ENCODE data around the gene RRP1. TPM values are rescaled to one million over a fixed set of nuclear protein-coding genes. Genes with fewer than 3 reads are reported as not detected.
A peak's percentile ranks its signal among the peaks of the same experiment; 100 is the strongest.

Gene RRP1
- total and polyA plus RNA-seq, 10 of the 15 experiments (the other 5 are each of a cell fraction or from before 2014, with no cell fraction given): 0.34 to 70.8 (median 35.1) TPM

DNA sequence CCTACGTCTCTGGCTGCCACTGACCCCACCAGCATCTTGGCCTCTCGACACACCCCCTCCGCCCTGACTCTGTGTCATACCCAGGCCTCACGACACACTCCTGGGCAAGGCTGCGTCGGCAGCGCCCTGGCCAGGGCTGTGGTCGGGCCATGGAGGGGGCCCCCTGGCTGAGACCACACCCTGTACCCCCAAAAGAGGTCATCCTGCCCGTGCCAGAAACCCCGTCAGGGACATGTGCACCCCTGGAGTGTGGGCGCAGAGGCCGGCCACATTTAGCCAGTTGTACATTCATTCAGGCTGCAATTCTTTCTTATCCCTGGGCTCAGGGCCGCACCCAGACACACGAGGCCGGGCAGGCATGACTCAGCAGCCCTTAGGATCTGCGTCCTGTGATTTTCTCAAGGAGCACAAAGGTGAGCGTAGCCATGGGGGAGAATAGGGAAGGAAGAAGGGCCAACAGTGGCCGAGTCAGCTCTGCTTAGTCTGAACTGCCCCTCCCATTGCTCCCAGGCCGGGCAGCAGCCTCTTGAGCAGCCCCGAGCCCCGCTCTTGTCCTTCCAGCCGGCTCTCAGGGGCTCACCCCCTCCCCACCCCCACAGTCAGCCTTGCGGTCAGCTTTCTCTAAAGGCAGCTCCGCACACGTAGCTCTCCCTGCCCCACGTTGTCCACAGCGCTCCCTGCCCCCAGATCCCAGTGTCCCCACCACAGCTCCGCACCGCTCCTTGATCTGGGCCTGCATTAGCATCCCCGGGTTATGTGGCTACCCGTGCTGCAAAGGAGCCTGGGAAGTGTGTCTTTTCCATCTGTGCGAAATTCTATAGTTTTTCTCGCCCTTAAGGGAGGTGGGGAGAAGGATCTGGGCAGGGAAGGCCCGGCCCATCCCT is 21.2 kb upstream of the RRP1 start:
- SMC1A ChIA-PET (ENCODE audit: uncharacterized antibody, unreplicated experiment): no interaction called here
- CTCF ChIA-PET: no interaction called here
- RAD21 ChIA-PET (ENCODE audit: unreplicated experiment): no interaction called here
- BruUV-seq (replicated peaks): no TSS peak
- ATAC-seq: no peak
- no peaks in the 10 kb centered on the region for H3K27me3 ChIP-seq (replicated peaks in 1 of 2; ENCODE audit: control insufficient read depth in 2 of 2, insufficient read depth in 2 of 2, low read length in 1 of 2)
- H2AFZ ChIP-seq (ENCODE audit: control insufficient read depth, low read depth, low read length): no peak overlapping the region
- no peaks in the 10 kb centered on the region for H3K36me3 ChIP-seq (ENCODE audit: control insufficient read depth in 2 of 2, insufficient read depth in 2 of 2, low read length in 1 of 2)
- H3K27ac ChIP-seq (ENCODE audit: control insufficient read depth, insufficient read depth): no peak overlapping the region
- POLR2A ChIA-PET: no interaction called here
- H3K9ac ChIP-seq (ENCODE audit: control insufficient read depth, insufficient read depth, low read length): no peak overlapping the region
- TF ChIP-seq POLR2A (IDR thresholded peaks at IDR 0.05; ENCODE audit: low read depth, low read length): 0 out of 2 replicates have a peak, but pooled peaks have one; percentile 27
- TF ChIP-seq, protein P1, sequence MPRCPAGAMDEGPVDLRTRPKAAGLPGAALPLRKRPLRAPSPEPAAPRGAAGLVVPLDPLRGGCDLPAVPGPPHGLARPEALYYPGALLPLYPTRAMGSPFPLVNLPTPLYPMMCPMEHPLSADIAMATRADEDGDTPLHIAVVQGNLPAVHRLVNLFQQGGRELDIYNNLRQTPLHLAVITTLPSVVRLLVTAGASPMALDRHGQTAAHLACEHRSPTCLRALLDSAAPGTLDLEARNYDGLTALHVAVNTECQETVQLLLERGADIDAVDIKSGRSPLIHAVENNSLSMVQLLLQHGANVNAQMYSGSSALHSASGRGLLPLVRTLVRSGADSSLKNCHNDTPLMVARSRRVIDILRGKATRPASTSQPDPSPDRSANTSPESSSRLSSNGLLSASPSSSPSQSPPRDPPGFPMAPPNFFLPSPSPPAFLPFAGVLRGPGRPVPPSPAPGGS (IDR thresholded peaks at IDR 0.05; ENCODE audit: borderline replicate concordance, insufficient read depth, low read depth, low read length, poor library complexity, severe bottlenecking): peak; percentile 38
- TF ChIP-seq, protein P2, sequence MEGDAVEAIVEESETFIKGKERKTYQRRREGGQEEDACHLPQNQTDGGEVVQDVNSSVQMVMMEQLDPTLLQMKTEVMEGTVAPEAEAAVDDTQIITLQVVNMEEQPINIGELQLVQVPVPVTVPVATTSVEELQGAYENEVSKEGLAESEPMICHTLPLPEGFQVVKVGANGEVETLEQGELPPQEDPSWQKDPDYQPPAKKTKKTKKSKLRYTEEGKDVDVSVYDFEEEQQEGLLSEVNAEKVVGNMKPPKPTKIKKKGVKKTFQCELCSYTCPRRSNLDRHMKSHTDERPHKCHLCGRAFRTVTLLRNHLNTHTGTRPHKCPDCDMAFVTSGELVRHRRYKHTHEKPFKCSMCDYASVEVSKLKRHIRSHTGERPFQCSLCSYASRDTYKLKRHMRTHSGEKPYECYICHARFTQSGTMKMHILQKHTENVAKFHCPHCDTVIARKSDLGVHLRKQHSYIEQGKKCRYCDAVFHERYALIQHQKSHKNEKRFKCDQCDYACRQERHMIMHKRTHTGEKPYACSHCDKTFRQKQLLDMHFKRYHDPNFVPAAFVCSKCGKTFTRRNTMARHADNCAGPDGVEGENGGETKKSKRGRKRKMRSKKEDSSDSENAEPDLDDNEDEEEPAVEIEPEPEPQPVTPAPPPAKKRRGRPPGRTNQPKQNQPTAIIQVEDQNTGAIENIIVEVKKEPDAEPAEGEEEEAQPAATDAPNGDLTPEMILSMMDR (IDR thresholded peaks at IDR 0.05 in 2 of 3, conservative IDR thresholded peaks at IDR 0.05 in 1 of 3; ENCODE audit: control insufficient read depth in 2 of 3, extremely low read depth in 1 of 3, insufficient read depth in 1 of 3, low read depth in 3 of 3, low read length in 3 of 3): no peak
- H3K9me3 ChIP-seq (replicated peaks; ENCODE audit: control insufficient read depth, insufficient read depth, low read length): peaks cover 2% of the 10 kb centered on the region; the same call in 1 of the 3 replicates
- DNase-seq (ENCODE audit: low read depth, low spot score): no peak
- intact Hi-C loops (cut with micrococcal nuclease; ENCODE audit: unreplicated experiment): no loop called here
- 62% methylated on average over 32 of the region's 34 CpGs for WGBS (ENCODE audit: insufficient coverage, insufficient replicate concordance, low lambda C conversion rate, missing lambda C conversion rate)
- H4K20me1 ChIP-seq (ENCODE audit: control insufficient read depth, insufficient read depth): no peaks in the 10 kb centered on the region
- H3K4me3 ChIP-seq: no peak overlapping the region
- no peaks in the 10 kb centered on the region for H3K79me2 ChIP-seq (ENCODE audit: control insufficient read depth, insufficient read depth, low read length)
- no peak for FAIRE-seq
- in situ Hi-C loops (cut with MboI): no loop called here
- no peak overlapping the region for H3K4me2 ChIP-seq (ENCODE audit: control insufficient read depth, insufficient read depth)
- no peaks in the 10 kb centered on the region; the same call in 1 of the 2 replicates for H3K4me1 ChIP-seq (ENCODE audit: control insufficient read depth, insufficient read depth, low read length)

Data from GM12878 (cell line).